ENCODE results near the gene NEUROG3.

Gene NEUROG3

GRCh38 chr10:69584624-69585023 lies 11.4 kb upstream of the NEUROG3 start:
- H3K27me3 ChIP-seq (ENCODE audit: control insufficient read depth, low read length): peaks cover 7% of the 10 kb centered on the region; the same call in 1 of the 2 replicates

DNA sequence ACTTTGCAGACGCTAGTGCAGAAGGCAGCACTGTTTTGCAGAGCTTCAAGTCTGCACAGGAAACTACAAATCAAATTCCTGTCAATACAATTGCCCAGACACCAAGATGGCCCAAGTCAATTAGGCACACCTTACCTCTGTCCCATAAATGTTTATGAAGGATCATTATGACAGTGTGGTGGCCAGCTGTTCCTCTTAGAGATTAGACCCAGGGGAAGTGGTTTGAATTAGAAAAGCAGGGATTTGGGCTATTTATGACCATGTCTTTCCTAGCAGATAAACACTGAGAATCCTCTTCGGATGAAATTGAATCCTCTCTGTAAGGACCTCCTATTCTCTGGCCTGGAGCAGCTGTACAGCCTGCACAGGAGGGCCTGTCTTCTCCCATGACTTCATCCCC lies 9.9 kb upstream of the NEUROG3 start:
- TF ChIP-seq CTCF (IDR thresholded peaks at IDR 0.05; ENCODE audit: low read depth, low read length, poor library complexity, severe bottlenecking): no peak
- TF ChIP-seq EZH2phosphoT487 (IDR thresholded peaks at IDR 0.05; ENCODE audit: borderline replicate concordance, low read length): no peak
- no peak overlapping the region for H3K27ac ChIP-seq (ENCODE audit: low read depth, low read length)
- H3K9me3 ChIP-seq (ENCODE audit: control insufficient read depth, insufficient read depth, low read length): no peaks in the 10 kb centered on the region
- H3K27me3 ChIP-seq (ENCODE audit: control insufficient read depth, low read length): peaks cover 14% of the 10 kb centered on the region; the same call in 1 of the 2 replicates
- no peaks in the 10 kb centered on the region for H3K36me3 ChIP-seq (ENCODE audit: control insufficient read depth, low read length)
- H3K79me2 ChIP-seq (ENCODE audit: control insufficient read depth, low read length): no peaks in the 10 kb centered on the region
- H3K4me2 ChIP-seq (ENCODE audit: low read length): no peak overlapping the region
- H4K20me1 ChIP-seq (ENCODE audit: control insufficient read depth, insufficient read depth, low read depth, low read length): no peaks in the 10 kb centered on the region
- no peaks in the 10 kb centered on the region for H3F3A ChIP-seq (ENCODE audit: control insufficient read depth, insufficient read depth)
- no peak overlapping the region for H3K4me3 ChIP-seq (ENCODE audit: low read length)
- H3K9me2 ChIP-seq (replicated peaks; ENCODE audit: control insufficient read depth, low read length): no peaks in the 10 kb centered on the region
- H3K4me1 ChIP-seq (ENCODE audit: control insufficient read depth, low read length): no peaks in the 10 kb centered on the region

More at GRCh38 chr10:69584624-69585023, 11.4 kb upstream of the NEUROG3 start:
- Histone ChIP-seq H3K9me2 (replicated peaks; ENCODE audit: control insufficient read depth, low read length) (no peaks in the 10 kb centered on the region), H3K4me3 (ENCODE audit: low read length) (no peak overlapping the region), H3K4me2 (ENCODE audit: low read length) (no peak overlapping the region), H3K36me3 (ENCODE audit: control insufficient read depth, low read length) (no peaks in the 10 kb centered on the region), H3K4me1 (ENCODE audit: control insufficient read depth, low read length) (no peaks in the 10 kb centered on the region), H3K79me2 (ENCODE audit: control insufficient read depth, low read length) (no peaks in the 10 kb centered on the region), H3F3A (ENCODE audit: control insufficient read depth, insufficient read depth) (no peaks in the 10 kb centered on the region), H4K20me1 (ENCODE audit: control insufficient read depth, insufficient read depth, low read depth, low read length) (no peaks in the 10 kb centered on the region), H3K9me3 (ENCODE audit: control insufficient read depth, insufficient read depth, low read length) (no peaks in the 10 kb centered on the region), H3K27ac (ENCODE audit: low read depth, low read length) (no peak overlapping the region)
- TF ChIP-seq CTCF (IDR thresholded peaks at IDR 0.05; ENCODE audit: low read depth, low read length, poor library complexity, severe bottlenecking): no peak
- TF ChIP-seq EZH2phosphoT487 (IDR thresholded peaks at IDR 0.05; ENCODE audit: borderline replicate concordance, low read length): no peak

DNA sequence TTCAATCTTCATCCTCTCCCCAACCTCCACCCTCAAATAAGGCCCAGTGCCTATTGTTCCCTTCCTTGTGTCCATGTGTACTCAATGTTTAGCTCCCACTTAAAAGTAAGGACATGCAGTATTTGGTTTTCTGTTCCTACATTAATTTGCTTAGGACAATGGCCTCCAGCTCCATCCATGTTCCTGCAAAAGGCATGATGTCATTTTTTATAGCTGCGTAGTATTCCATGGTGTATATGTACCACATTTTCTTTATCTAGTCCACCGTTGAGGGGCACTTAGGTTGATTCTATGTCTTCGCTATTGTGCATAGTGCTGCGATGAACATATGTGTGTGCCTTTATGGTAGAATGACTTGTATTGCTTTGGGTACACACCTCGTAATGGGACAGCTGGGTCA lies 7.2 kb upstream of the NEUROG3 start:
- Histone ChIP-seq H3K27ac (ENCODE audit: low read depth, low read length) (no peak overlapping the region), H3K27me3 (ENCODE audit: control insufficient read depth, low read length) (peaks cover 23% of the 10 kb centered on the region), H4K20me1 (ENCODE audit: control insufficient read depth, insufficient read depth, low read depth, low read length) (no peaks in the 10 kb centered on the region), H3K79me2 (ENCODE audit: control insufficient read depth, low read length) (no peaks in the 10 kb centered on the region), H3F3A (ENCODE audit: control insufficient read depth, insufficient read depth) (no peaks in the 10 kb centered on the region), H3K4me1 (ENCODE audit: control insufficient read depth, low read length) (no peaks in the 10 kb centered on the region), H3K36me3 (ENCODE audit: control insufficient read depth, low read length) (no peaks in the 10 kb centered on the region), H3K9me3 (ENCODE audit: control insufficient read depth, insufficient read depth, low read length) (no peaks in the 10 kb centered on the region), H3K4me3 (ENCODE audit: low read length) (no peak overlapping the region), H3K4me2 (ENCODE audit: low read length) (no peak overlapping the region), H3K9me2 (replicated peaks; ENCODE audit: control insufficient read depth, low read length) (no peaks in the 10 kb centered on the region)
- TF ChIP-seq EZH2phosphoT487 (IDR thresholded peaks at IDR 0.05; ENCODE audit: borderline replicate concordance, low read length) (no peak), CTCF (IDR thresholded peaks at IDR 0.05; ENCODE audit: low read depth, low read length, poor library complexity, severe bottlenecking) (no peak)
